ENCODE data around the gene PTTG1IP. TPM values are rescaled to one million over a fixed set of nuclear protein-coding genes. Genes with fewer than 3 reads are reported as not detected.

PTTG1IP gene
- total RNA-seq, 6 donors from 2014 or later = 150 to 316 (median 247) TPM

DNA sequence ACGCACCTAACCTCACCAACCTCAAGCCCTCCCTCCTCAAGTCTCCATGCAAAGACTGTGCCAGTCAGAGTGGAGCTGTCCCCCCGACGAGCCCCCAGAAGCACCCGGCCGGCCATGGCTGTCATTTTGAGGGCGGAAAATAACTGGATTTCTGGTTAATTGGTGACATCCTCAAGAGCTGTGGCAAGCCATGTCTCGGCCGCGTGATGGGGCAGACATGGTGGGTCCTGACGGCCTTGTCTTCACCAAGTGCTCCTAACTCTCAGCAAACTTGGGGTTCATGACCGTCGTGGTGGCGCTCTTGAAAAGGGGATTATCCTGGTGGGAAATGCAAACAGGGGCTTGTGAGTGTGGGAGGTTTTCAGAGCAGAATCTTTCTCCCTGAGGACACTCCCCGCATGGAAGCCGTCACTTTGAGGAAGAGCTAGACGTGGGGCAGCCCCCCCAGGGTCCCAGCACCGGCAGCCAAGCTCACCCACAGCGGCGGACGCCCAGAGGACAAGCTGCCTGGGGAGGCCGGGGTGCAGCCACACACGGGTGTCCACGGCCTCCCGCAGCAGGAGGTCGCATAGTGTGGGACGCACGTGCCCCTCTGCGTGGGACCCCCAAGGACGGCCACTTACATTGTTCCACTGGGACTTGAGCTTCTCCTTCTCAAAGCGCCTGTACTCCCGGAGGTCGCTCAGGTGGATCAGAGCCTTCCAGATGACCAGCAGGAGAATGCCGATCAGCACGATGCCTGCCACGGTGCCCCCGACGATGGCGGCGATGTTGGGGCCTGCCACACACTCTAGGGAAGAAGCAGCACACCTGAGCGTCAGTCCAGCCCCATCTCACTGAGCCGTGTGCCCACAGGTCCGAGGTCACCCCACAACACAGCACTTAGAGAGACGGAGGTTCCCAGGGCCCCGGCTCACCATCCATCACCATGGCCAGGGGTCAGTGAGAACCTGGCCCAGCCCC lies 12.9 kb upstream of the PTTG1IP start:
- TF ChIP-seq POLR2AphosphoS5 (IDR thresholded peaks at IDR 0.05) (no peak), EP300 (IDR thresholded peaks at IDR 0.05) (no peak), POLR2A (IDR thresholded peaks at IDR 0.05) (no peak)
- TF ChIP-seq, protein P1, sequence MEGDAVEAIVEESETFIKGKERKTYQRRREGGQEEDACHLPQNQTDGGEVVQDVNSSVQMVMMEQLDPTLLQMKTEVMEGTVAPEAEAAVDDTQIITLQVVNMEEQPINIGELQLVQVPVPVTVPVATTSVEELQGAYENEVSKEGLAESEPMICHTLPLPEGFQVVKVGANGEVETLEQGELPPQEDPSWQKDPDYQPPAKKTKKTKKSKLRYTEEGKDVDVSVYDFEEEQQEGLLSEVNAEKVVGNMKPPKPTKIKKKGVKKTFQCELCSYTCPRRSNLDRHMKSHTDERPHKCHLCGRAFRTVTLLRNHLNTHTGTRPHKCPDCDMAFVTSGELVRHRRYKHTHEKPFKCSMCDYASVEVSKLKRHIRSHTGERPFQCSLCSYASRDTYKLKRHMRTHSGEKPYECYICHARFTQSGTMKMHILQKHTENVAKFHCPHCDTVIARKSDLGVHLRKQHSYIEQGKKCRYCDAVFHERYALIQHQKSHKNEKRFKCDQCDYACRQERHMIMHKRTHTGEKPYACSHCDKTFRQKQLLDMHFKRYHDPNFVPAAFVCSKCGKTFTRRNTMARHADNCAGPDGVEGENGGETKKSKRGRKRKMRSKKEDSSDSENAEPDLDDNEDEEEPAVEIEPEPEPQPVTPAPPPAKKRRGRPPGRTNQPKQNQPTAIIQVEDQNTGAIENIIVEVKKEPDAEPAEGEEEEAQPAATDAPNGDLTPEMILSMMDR (IDR thresholded peaks at IDR 0.05) = no peak
- peaks cover 14 to 21% (median 17%) of the 10 kb centered on the region in 4 donors for H3K4me1 ChIP-seq
- DNase-seq (peak in 1 of 2 donors; percentile 66), ATAC-seq (ENCODE audit: low FRiP score in 2 of 2) (no peak)
- no peak overlapping the region for H3K4me3 ChIP-seq
- 90 to 94% methylated on average over 13 to 43 of the region's 44 CpGs for WGBS, 2 donors
- H3K36me3 ChIP-seq = peaks cover 0 to 41% (median 0%) of the 10 kb centered on the region in 4 donors
- H3K27me3 ChIP-seq = no peaks in the 10 kb centered on the region
- H3K9me3 ChIP-seq = no peaks in the 10 kb centered on the region
- no peak overlapping the region for H3K27ac ChIP-seq

DNA sequence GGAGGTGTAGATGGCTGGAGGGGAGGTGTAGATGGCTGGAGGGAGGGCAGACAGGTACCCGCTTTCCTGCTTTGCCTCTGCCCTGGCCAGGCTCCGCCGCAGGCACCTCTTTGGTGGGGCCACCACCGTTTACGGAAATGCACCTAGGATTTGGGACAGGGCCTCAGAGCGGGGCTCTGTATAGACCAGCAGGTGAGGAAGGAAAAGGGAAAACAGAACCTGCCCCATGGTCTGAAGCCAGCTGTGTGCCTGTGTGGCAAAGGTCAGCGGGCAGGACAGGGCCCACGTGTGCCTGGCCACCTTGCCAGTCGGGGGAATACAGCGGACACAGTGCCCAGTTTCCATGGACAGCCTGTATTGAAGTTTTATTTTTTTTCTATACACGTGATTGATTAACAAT lies 12.1 kb upstream of the PTTG1IP start:
- 78 to 87% methylated on average over 11 of the region's 11 CpGs for WGBS, 2 donors
- Histone ChIP-seq H3K4me3 (no peak overlapping the region), H3K9me3 (no peaks in the 10 kb centered on the region), H3K27ac (no peak overlapping the region), H3K36me3 (peaks cover 0 to 35% (median 0%) of the 10 kb centered on the region in 4 donors), H3K27me3 (no peaks in the 10 kb centered on the region), H3K4me1 (peaks cover 22 to 29% (median 23%) of the 10 kb centered on the region in 4 donors)
- no peak for DNase-seq
- TF ChIP-seq POLR2AphosphoS5 (IDR thresholded peaks at IDR 0.05) (no peak), POLR2A (IDR thresholded peaks at IDR 0.05) (no peak), EP300 (IDR thresholded peaks at IDR 0.05) (no peak)
- TF ChIP-seq, protein P1 (IDR thresholded peaks at IDR 0.05) = no peak
- ATAC-seq (ENCODE audit: low FRiP score in 2 of 2) = no peak

DNA sequence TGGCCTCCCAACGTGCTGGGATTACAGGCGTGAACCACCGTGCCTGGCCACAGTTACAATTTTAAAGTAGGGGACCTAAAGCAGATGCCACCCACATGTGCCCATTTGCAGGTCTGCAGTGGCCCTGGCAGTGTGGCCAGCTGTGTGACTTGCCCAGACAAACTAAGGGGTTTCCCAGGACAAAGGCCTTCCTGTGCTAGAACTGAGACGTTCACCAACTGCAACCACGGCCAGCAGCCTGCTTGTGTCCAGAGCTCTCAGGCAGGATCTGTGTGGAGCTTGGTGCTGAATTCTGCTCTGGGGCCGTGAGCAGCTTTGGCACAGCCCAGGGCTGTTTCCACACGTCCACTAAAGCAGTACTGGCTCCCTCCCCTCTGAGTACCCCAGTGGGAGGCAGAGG lies 10.6 kb upstream of the PTTG1IP start:
- Histone ChIP-seq H3K9me3 (no peaks in the 10 kb centered on the region), H3K4me1 (peaks cover 33 to 43% (median 38%) of the 10 kb centered on the region in 4 donors), H3K36me3 (peaks cover 0 to 27% (median 0%) of the 10 kb centered on the region in 4 donors), H3K27ac (peak overlapping the region in 1 of 4 donors; percentile 15), H3K27me3 (no peaks in the 10 kb centered on the region), H3K4me3 (no peak overlapping the region)
- WGBS, 2 donors = 71 to 79% methylated on average over 4 to 7 of the region's 7 CpGs
- DNase-seq (no peak), ATAC-seq (ENCODE audit: low FRiP score in 2 of 2) (no peak)
- TF ChIP-seq, protein P1 (IDR thresholded peaks at IDR 0.05) = no peak
- no peak for TF ChIP-seq POLR2A (IDR thresholded peaks at IDR 0.05)
- TF ChIP-seq EP300 (IDR thresholded peaks at IDR 0.05) = no peak
- TF ChIP-seq POLR2AphosphoS5 (IDR thresholded peaks at IDR 0.05) = no peak

DNA sequence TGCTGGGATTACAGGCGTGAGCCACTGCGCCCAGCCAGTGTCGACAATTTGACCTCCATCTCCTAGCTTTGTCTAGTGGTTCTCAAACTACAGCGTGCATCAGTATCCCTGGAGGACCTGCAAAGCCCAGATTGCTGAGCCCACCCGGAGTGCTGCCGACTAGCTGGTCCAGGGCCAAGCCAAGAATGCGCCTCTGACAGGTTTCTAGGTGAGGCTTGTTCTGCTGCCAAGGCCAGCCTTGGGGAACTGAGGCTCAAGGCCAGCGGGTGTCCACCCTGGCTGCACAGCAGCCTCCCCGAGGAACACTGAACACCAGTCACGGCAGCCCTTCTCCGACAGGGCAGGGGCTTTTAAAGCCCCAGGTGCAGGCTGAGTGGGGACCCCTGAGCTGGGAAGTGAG lies 9.8 kb upstream of the PTTG1IP start:
- peak overlapping the region in 3 of 4 donors; percentile 62 to 83 (median 78) for H3K27ac ChIP-seq
- TF ChIP-seq, protein P1 (IDR thresholded peaks at IDR 0.05) = no peak
- no peak for TF ChIP-seq POLR2AphosphoS5 (IDR thresholded peaks at IDR 0.05)
- no peak for TF ChIP-seq EP300 (IDR thresholded peaks at IDR 0.05)
- no peak for TF ChIP-seq POLR2A (IDR thresholded peaks at IDR 0.05)
- H3K4me1 ChIP-seq = peaks cover 33 to 51% (median 43%) of the 10 kb centered on the region in 4 donors
- 77 to 88% methylated on average over 5 to 11 of the region's 11 CpGs for WGBS, 2 donors
- DNase-seq (no peak), ATAC-seq (ENCODE audit: low FRiP score in 2 of 2) (no peak)
- no peaks in the 10 kb centered on the region for H3K27me3 ChIP-seq
- H3K36me3 ChIP-seq = peaks cover 0 to 18% (median 0%) of the 10 kb centered on the region in 4 donors
- H3K9me3 ChIP-seq = no peaks in the 10 kb centered on the region
- no peak overlapping the region for H3K4me3 ChIP-seq

Data from upper lobe of left lung (tissue), 6 donors.